HG03095 (cell line): ENCODE measurements around the gene SEMA4B.
A peak's percentile ranks its signal among the peaks of the same experiment; 100 is the strongest.
"Not testable (repeated sequence)": the region's sequence is repeated elsewhere in the genome, so short reads cannot be mapped to it uniquely, and the experiment has no call there.

ENCODE experiments used
- ATAC-seq: cut with Tn5 transposase; IDR thresholded peaks from one replicate; pipeline ENCODE4 v1.9.1; 2021; ENCODE audit warnings: moderate library complexity; ENCODE audit not compliant: unreplicated experiment

Gene SEMA4B

DNA sequence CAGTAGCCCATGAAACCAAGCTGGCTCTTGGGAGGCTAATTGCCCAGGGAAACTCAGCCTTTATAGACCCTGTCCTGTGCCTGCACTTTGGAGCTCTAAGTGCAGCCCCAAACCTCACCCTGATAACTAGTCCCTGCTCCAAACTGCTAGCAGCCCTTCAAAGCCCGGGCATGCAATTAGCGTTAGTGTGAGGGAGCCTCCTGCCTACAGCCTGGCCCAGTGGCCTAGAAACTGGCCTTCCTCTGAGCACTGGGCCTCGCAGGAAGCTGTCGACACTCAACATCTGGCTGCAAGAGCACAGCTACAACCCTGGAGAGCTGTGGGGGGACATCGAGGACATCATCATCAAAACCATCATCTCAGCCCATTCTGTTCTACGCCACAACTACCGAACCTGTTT, 56.6 kb downstream of the SEMA4B start:
- no peak for ATAC-seq

DNA sequence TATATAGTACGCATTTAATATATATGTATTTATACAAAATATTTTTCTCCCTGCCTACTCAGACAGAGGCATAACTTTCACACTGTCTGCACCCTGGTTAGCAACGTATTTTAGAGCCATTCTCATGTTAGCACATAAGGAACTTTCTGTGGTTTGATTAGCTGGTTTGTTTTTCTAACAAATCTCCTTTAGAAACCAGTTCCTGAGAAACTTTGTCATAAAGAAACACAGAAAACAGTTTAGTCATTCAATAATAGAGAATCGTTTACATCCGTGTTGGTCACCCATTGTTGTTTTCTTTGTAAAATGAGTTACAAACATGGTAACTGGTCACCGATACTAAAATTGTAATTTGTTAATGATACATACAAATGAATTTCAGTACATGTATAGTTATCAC, 58.4 kb downstream of the SEMA4B start:
- peak; percentile 75 for ATAC-seq

- ATAC-seq = not testable (repeated sequence)
These were observed 59.6 kb downstream of the SEMA4B start for GRCh38 chr15:90260731-90261130.

GRCh38 chr15:90261811-90262210, 60.7 kb downstream of the SEMA4B start:
- ATAC-seq = no peak

- no peak for ATAC-seq
These were observed 61.3 kb downstream of the SEMA4B start for GRCh38 chr15:90262426-90262825.

GRCh38 chr15:90264671-90265070, 63.5 kb downstream of the SEMA4B start:
- no peak for ATAC-seq

- peak; percentile 90 for ATAC-seq
These were observed 64.3 kb downstream of the SEMA4B start, which contains the start of gene NGRN for GRCh38 chr15:90265271-90266060. Gene NGRN, plus strand, starts transcription at chr15:90265672. Its CDS starts 41 bp downstream, at chr15:90265713.

GRCh38 chr15:90266061-90266431, 64.9 kb downstream of the SEMA4B start:
- ATAC-seq = peak; percentile 15

- ATAC-seq = no peak
These were observed 65.4 kb downstream of the SEMA4B start for GRCh38 chr15:90266485-90266884.

GRCh38 chr15:90268415-90268814, 67.3 kb downstream of the SEMA4B start:
- ATAC-seq = no peak

DNA sequence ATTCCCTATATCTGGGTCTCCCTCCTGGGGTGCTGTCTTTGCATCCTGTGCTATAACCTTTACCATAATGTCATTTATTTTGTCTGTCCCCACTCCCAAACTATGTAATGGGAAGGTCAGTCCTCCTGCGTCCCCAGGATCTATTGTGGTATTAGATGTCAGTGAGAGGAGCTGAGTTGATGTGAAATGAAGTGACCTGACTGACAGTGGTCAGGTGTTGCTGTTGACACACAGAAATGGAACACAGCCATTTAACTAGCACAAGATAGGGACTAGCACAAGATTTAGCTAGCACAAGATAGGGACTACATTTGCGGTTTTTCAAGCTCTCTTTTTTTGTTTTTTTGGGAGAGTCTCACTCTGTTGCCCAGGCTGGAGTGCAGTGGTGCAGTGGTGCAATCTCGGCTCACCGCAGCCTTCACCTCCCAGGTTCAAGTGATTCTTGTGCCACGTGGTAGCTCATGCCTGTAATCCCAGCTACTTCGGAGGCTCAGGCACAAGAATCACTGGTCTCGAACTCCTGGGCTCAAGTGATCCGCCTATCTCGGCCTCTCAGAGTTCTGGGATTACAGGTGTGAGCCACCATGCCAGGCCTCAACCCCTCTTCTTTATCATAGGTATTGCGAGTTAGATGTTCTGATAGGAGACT, 69.5 kb downstream of the SEMA4B start:
- ATAC-seq = no peak

DNA sequence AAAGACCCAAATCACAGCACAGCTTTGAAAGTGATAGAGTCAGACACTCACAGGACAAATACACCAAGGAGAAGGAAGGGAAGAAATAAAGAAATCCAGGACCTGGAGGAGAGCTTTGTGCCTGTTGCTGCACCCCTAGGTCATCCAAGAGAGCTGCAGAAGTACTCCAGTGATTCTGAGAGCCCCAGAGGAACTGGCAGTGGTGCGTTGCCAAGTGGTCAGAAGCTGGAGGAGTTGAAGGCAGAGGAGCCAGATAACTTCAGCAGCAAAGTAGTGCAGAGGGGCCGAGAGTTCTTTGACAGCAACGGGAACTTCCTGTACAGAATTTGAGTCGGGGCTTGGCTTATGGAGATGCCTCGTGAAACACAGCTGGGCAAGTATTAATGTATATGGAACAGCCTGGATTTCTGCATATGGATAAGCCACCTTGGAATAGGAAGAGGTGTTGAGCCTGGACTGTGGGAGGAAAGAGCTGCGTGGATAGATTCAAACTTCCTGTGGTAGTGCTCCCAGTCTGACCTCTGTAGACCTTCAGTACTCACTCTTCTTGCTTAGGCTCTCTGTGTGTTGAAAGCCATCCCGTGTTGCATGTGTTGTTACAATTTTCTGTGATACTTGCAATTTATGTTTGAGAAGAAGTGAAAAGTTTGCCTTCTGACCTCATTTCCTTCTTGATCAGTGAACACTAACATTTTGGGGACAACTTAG, 70.5 kb downstream of the SEMA4B start:
- no peak for ATAC-seq

DNA sequence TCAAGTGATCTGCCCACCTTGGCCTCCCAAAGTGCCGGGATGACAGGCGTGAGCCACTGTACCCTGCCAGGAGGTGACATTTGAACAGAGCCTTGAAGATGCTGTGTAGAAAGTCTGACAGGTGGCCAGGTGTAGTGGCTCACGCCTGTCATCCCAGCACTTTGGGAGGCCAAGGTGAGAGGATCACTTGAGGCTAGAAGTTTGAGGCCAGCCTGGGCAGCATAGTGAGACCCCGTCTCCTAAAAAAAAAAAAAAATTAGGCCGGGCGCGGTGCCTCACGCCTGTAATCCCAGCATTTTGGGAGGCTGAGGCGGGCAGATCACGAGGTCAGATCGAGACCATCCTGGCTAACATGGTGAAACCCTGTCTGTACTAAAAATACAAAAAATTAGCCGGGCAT, 77.3 kb downstream of the SEMA4B start:
- not testable (repeated sequence) for ATAC-seq
